ENCODE data around the gene PARD3B.

DNA sequence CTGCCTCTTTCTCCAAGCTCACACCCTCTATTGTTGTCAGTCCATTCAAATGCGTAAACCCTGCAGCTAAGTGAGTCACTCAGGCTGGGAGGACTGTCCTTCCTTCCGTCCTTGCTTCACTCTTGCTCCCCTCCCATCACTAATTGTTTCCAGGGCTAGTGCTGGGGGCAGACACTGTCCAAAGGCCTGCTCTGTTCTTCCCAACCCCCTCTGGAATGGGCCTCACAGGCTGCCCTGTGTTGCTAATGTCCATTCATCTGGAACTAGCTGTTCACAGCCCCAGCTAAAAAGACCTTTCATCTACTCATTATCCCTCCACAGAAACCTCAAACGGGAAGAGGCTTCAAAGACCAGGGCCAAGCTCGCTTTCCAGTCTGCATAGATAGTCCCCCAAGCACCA lies 1105.2 kb downstream of the PARD3B start:
- no peak for TF ChIP-seq CTCF (conservative IDR thresholded peaks at IDR 0.05 in 1 of 2, IDR thresholded peaks at IDR 0.05 in 1 of 2; ENCODE audit: low read depth in 1 of 2, low read length in 2 of 2)
- no peak for TF ChIP-seq EZH2 (IDR thresholded peaks at IDR 0.05; ENCODE audit: low read length, missing control alignments)

All from fibroblast of lung (primary cell).